K562 (cell line): Measurements from ENCODE around the gene C1QTNF6. TPM values are rescaled to one million over a fixed set of nuclear protein-coding genes. Genes with fewer than 3 reads are reported as not detected.

Source experiments
- CCNT2 ChIP-seq: IDR thresholded peaks from 2 replicates; pipeline ENCODE4 v1.6.1; 2011; ENCODE audit warnings: borderline replicate concordance, low read depth, mild to moderate bottlenecking, moderate library complexity, mixed read lengths, low read length; ENCODE audit not compliant: insufficient read length; ENCODE audit errors: extremely low read depth
- E2F3 ChIP-seq: fragments of 250-450 bp; sonication (Bioruptor Pico); IDR thresholded peaks from 2 replicates; pipeline ENCODE4 v1.4.0; 2020; ENCODE audit warnings: mild to moderate bottlenecking
- KAT7 ChIP-seq: sonication (generic); formaldehyde crosslinking; IDR thresholded peaks from 2 replicates; pipeline ENCODE4 v1.8.0; 2022; ENCODE audit warnings: missing genetic modification reagents, mild to moderate bottlenecking, borderline replicate concordance
- MAZ ChIP-seq, 2 experiments: fragments of 450-650 bp in 1 of 2; sonication (generic) in 1 of 2; formaldehyde crosslinking; IDR thresholded peaks in 1 of 2; conservative IDR thresholded peaks in 1 of 2; 2 replicates each; pipeline versions ENCODE4 v1.4.0 to v1.5.0; 2020; ENCODE audit warnings: mild to moderate bottlenecking in 1 of 2, missing genetic modification reagents in 1 of 2
- MECOM ChIP-seq: fragments of 250-450 bp; sonication (Bioruptor Pico); IDR thresholded peaks from 2 replicates; pipeline ENCODE4 v1.8.0; 2022; ENCODE audit warnings: inconsistent platforms
- MEF2D ChIP-seq: conservative IDR thresholded peaks from 2 replicates; pipeline ENCODE4 v1.6.1; 2016; ENCODE audit warnings: low read depth, missing genetic modification characterization, missing compliant biosample characterization
- MIER1 ChIP-seq: fragments of 450-650 bp; IDR thresholded peaks from 2 replicates; pipeline ENCODE4 v1.6.1; 2016; ENCODE audit warnings: antibody characterized with exemption, mild to moderate bottlenecking, low read depth
- NR2C1 ChIP-seq, 2 experiments: fragments of 450-650 bp; IDR thresholded peaks; 2 replicates each; pipeline ENCODE4 v1.6.1; 2017; ENCODE audit warnings: mild to moderate bottlenecking in 2 of 2, antibody characterized with exemption in 1 of 2, inconsistent platforms in 1 of 2, missing compliant biosample characterization in 1 of 2, missing genetic modification characterization in 1 of 2
- NRF1 ChIP-seq, 2 experiments: fragments of 450-650 bp; IDR thresholded peaks in 1 of 2; conservative IDR thresholded peaks in 1 of 2; 2 replicates each; pipeline ENCODE4 v1.6.1; 2014; ENCODE audit warnings: mild to moderate bottlenecking in 2 of 2
- POLR2H ChIP-seq: IDR thresholded peaks from 2 replicates; pipeline ENCODE4 v1.6.1; 2016; ENCODE audit warnings: missing genetic modification characterization, low read depth, mild to moderate bottlenecking, control low read depth, missing compliant biosample characterization, moderate library complexity
- PURB ChIP-seq: sonication (generic); formaldehyde crosslinking; IDR thresholded peaks from 2 replicates; pipeline ENCODE4 v1.9.0; 2021; ENCODE audit warnings: low read depth, mild to moderate bottlenecking, missing genetic modification reagents
- RHOXF2B ChIP-seq: fragments of 250-450 bp; sonication (Bioruptor Pico); conservative IDR thresholded peaks from 2 replicates; pipeline ENCODE4 v1.5.1; 2021
- YY1 ChIP-seq, 3 experiments: IDR thresholded peaks; 2 replicates each; pipeline ENCODE4 v1.6.1; 2011; ENCODE audit warnings: low read length in 2 of 3, mild to moderate bottlenecking in 2 of 3, moderate library complexity in 2 of 3, borderline replicate concordance in 1 of 3, control low read depth in 1 of 3, low read depth in 1 of 3; ENCODE audit not compliant: insufficient read depth in 3 of 3, insufficient replicate concordance in 2 of 3, control insufficient read depth in 1 of 3, insufficient read length in 1 of 3; ENCODE audit errors: extremely low read depth in 1 of 3
- ZNF324 ChIP-seq: fragments of 250-450 bp; sonication (Bioruptor Pico); IDR thresholded peaks from 2 replicates; pipeline ENCODE4 v1.4.0; 2020; ENCODE audit warnings: mild to moderate bottlenecking
- ZNF507 ChIP-seq: conservative IDR thresholded peaks from 2 replicates; pipeline ENCODE4 v1.6.1; 2017; ENCODE audit warnings: missing genetic modification characterization, missing compliant biosample characterization
- polyA plus RNA-seq, 8 experiments: library from polyadenylated mRNA; depleted of rRNA in 4 of 8; stranded (reverse) in 5 of 8; unstranded in 3 of 8; fragments of >200 nt; fragmentation: Nextera tagmentation in 2 of 8; fragmentation: Illumina TruSeq in 1 of 8; extraction: Ambion mirVana in 2 of 8; extraction: Trizol in 1 of 8; gene quantifications; 2 replicates each; pipeline versions ENCODE4 v1.2.1 to v1.2.3, GENCODE V29; 2011 to 2014; ENCODE audit warnings: inconsistent platforms in 1 of 8, missing spikeins in 1 of 8
- total RNA-seq, 7 experiments: library from RNA; depleted of rRNA in 6 of 7; stranded (reverse); fragments of >200 nt in 6 of 7; fragmentation: Illumina TruSeq in 2 of 7; extraction: Trizol in 2 of 7; gene quantifications; 2 replicates each; pipeline versions ENCODE4 v1.2.1 to v1.2.3, GENCODE V29; 2011 to 2021; ENCODE audit warnings: low replicate concordance in 1 of 7
- TF ChIP-seq, protein P1 (sequence below), 3 experiments: fragments of 200-800 bp in 1 of 3; fragments of 250-450 bp in 1 of 3; fragments of 450-650 bp in 1 of 3; sonication (Bioruptor Pico) in 1 of 3; sonication (Bioruptor generic) in 1 of 3; formaldehyde crosslinking in 1 of 3; IDR thresholded peaks; 2 replicates each; pipeline versions ENCODE4 v1.6.1 to v1.8.0; 2016 to 2022; ENCODE audit warnings: mild to moderate bottlenecking in 2 of 3, missing genetic modification characterization in 2 of 3, missing compliant biosample characterization in 1 of 3, moderate library complexity in 1 of 3
- TF ChIP-seq, protein P2 (sequence below): fragments of 250-450 bp; sonication (Bioruptor Pico); IDR thresholded peaks from 2 replicates; pipeline ENCODE4 v1.9.0; 2021; ENCODE audit warnings: mild to moderate bottlenecking, inconsistent platforms
- TF ChIP-seq, protein P3 (sequence below): fragments of 450-650 bp; formaldehyde crosslinking; IDR thresholded peaks from 2 replicates; pipeline ENCODE4 v1.4.0; 2020; ENCODE audit warnings: mild to moderate bottlenecking, moderate library complexity

Gene C1QTNF6
- total and polyA plus RNA-seq, 9 of the 15 experiments (the other 6 are each of a cell fraction or from before 2014, with no cell fraction given) = 0.18 to 0.92 (median 0.55) TPM

DNA sequence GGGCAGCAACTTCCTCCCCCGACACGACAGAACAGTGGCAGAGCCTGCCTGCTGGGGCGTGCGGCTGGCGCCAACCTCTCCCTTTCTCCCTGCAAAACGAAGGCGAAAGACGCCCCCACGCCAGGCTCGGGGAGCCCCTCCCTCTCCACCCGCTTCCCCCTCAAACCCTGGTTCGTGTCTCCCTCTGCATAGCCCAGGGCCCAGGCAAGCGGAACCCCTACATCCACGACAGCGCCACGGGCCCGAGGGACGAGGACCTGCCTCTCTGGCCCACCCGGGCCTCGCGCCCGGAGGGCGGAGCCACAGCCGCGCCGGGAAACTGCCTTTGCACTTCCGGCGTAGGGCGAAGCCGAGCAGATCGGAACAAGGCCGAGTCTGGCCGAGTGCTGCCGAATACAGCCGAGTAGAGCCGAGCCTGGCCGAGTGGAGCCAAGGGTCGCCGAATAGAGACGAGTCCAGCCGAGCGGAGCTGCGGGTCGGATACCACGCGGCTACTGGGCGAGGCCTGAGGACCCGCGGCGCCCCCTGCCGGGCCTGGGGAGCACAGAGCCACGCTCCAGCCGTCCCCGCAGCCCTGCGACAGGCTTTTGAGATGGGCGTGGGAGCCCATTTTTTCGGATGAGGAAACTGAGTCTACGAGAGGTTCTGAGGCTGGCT lies 11.2 kb upstream of the C1QTNF6 start (continued):
- TF ChIP-seq RHOXF2B (CRISPR knock-in tag) (no peak), YY1 (IDR thresholded peaks at IDR 0.05; ENCODE audit: borderline replicate concordance in 1 of 3, control insufficient read depth in 1 of 3, extremely low read depth in 1 of 3, insufficient read depth in 3 of 3, insufficient read length in 1 of 3, insufficient replicate concordance in 2 of 3, low read depth in 1 of 3, low read length in 2 of 3) (peak in 1 of 3 experiments; percentile 10), MECOM (CRISPR knock-in tag) (no peak), POLR2H (peak; percentile 89), MEF2D (no peak), CCNT2 (peak; percentile 11), KAT7 (CRISPR knock-in tag) (peak; percentile 82; the same call in 1 of the 2 replicates), NR2C1 (IDR thresholded peaks at IDR 0.05) (no peak), NR2C1 (tag; IDR thresholded peaks at IDR 0.05) (no peak), MAZ (CRISPR knock-in tag; conservative IDR thresholded peaks at IDR 0.05 in 1 of 2, IDR thresholded peaks at IDR 0.05 in 1 of 2) (peak; percentile 12 to 80; a peak in 3 of 4 replicates), E2F3 (0 out of 2 replicates have a peak, but pooled peaks have one; percentile 22), PURB (no peak), MIER1 (no peak), ZNF324 (no peak), ZNF507 (tag) (no peak), NRF1 (conservative IDR thresholded peaks at IDR 0.05 in 1 of 2, IDR thresholded peaks at IDR 0.05 in 1 of 2) (no peak)
- TF ChIP-seq, protein P1, sequence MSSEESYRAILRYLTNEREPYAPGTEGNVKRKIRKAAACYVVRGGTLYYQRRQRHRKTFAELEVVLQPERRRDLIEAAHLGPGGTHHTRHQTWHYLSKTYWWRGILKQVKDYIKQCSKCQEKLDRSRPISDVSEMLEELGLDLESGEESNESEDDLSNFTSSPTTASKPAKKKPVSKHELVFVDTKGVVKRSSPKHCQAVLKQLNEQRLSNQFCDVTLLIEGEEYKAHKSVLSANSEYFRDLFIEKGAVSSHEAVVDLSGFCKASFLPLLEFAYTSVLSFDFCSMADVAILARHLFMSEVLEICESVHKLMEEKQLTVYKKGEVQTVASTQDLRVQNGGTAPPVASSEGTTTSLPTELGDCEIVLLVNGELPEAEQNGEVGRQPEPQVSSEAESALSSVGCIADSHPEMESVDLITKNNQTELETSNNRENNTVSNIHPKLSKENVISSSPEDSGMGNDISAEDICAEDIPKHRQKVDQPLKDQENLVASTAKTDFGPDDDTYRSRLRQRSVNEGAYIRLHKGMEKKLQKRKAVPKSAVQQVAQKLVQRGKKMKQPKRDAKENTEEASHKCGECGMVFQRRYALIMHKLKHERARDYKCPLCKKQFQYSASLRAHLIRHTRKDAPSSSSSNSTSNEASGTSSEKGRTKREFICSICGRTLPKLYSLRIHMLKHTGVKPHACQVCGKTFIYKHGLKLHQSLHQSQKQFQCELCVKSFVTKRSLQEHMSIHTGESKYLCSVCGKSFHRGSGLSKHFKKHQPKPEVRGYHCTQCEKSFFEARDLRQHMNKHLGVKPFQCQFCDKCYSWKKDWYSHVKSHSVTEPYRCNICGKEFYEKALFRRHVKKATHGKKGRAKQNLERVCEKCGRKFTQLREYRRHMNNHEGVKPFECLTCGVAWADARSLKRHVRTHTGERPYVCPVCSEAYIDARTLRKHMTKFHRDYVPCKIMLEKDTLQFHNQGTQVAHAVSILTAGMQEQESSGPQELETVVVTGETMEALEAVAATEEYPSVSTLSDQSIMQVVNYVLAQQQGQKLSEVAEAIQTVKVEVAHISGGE (CRISPR knock-in tag; IDR thresholded peaks at IDR 0.05) = peak in 2 of 3 experiments; percentile 30 to 76; a peak in 3 of 6 replicates
- TF ChIP-seq, protein P2, sequence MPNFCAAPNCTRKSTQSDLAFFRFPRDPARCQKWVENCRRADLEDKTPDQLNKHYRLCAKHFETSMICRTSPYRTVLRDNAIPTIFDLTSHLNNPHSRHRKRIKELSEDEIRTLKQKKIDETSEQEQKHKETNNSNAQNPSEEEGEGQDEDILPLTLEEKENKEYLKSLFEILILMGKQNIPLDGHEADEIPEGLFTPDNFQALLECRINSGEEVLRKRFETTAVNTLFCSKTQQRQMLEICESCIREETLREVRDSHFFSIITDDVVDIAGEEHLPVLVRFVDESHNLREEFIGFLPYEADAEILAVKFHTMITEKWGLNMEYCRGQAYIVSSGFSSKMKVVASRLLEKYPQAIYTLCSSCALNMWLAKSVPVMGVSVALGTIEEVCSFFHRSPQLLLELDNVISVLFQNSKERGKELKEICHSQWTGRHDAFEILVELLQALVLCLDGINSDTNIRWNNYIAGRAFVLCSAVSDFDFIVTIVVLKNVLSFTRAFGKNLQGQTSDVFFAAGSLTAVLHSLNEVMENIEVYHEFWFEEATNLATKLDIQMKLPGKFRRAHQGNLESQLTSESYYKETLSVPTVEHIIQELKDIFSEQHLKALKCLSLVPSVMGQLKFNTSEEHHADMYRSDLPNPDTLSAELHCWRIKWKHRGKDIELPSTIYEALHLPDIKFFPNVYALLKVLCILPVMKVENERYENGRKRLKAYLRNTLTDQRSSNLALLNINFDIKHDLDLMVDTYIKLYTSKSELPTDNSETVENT = peak; percentile 46; the same call in 1 of the 2 replicates
- TF ChIP-seq, protein P3, sequence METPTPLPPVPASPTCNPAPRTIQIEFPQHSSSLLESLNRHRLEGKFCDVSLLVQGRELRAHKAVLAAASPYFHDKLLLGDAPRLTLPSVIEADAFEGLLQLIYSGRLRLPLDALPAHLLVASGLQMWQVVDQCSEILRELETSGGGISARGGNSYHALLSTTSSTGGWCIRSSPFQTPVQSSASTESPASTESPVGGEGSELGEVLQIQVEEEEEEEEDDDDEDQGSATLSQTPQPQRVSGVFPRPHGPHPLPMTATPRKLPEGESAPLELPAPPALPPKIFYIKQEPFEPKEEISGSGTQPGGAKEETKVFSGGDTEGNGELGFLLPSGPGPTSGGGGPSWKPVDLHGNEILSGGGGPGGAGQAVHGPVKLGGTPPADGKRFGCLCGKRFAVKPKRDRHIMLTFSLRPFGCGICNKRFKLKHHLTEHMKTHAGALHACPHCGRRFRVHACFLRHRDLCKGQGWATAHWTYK (CRISPR knock-in tag) = peak; percentile 79; the same call in 1 of the 2 replicates
